Raji (cell line): ENCODE measurements around the gene CYS1.

Experiments used
- POLR2A ChIP-seq: IDR thresholded peaks from 2 replicates; pipeline ENCODE4 v1.6.1; 2011; ENCODE audit warnings: low read depth, low read length, control low read depth; ENCODE audit not compliant: insufficient read depth

Gene CYS1

DNA sequence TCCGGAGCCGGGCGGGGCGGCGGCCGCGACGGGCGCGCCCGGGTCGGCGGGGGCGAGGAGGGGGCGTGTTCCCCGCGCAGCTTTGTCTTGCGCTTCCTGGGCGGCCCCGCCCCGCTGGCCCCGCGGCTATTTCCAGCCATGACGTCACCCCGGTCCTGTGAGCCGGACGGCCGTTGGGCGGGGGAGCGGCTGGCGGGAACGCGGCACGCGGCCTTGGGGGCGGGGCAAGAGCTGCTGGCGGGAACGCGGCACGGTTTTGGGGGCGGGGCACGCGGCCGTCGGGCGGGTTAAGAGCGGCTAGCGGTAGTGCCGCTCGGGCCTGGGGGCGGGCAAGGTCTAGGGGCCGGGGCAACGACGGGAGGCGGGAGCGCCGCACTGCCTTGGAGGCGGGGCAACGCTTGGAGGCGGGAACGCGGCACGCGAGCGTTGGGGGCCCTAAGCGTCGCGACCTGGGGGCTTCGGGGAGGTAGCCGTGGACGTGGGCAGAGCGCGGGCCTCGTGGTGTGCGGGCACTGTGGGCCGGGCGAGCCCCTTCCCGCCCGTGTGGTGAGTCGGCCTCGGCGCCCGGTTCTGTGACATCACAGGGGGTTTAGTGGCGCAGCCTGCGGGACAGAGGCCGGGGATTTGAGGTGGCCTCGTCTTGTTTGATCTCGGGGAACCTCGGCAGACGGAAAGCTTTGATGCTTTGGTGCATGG is 36.2 kb downstream of the CYS1 start:
- no peak for TF ChIP-seq POLR2A

DNA sequence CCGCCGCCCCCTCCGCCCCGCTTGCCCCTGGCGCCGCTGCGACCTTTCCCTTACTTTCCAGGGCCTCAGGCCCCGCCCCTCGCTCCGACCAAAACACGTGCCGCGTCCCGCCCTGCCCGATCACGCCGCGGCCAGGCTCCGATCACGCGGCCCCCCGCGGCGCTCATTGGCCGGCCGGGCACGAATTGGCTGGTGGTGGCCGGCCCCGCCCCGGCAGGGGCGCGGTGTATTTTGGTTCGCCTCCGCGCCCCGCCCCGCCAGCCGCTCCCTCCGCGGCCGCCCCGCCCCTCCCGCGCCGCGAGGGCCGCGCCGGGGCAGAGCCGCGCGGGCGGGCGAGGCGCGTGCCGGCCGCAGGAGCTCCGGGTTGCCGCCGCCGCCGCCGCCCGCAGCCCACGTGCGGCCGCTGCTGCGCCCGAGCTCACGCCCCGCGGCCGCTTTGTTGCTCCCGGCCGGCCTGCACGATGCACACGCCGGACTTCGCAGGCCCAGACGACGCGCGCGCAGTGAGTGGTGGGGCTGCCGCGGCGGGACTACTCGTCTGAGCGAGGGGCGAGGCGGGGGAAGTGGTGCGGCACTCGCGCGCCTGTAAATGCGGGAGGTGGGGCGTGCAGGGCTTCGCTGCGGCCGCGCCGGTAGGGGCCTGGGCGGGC is 36.8 kb downstream of the CYS1 start, which contains the start of gene KLF11:
TSS of gene KLF11 (plus strand) at position 295 of the 650 bp plus-strand sequence. CDS start at position 462, 167 bp downstream.
- no peak for TF ChIP-seq POLR2A

DNA sequence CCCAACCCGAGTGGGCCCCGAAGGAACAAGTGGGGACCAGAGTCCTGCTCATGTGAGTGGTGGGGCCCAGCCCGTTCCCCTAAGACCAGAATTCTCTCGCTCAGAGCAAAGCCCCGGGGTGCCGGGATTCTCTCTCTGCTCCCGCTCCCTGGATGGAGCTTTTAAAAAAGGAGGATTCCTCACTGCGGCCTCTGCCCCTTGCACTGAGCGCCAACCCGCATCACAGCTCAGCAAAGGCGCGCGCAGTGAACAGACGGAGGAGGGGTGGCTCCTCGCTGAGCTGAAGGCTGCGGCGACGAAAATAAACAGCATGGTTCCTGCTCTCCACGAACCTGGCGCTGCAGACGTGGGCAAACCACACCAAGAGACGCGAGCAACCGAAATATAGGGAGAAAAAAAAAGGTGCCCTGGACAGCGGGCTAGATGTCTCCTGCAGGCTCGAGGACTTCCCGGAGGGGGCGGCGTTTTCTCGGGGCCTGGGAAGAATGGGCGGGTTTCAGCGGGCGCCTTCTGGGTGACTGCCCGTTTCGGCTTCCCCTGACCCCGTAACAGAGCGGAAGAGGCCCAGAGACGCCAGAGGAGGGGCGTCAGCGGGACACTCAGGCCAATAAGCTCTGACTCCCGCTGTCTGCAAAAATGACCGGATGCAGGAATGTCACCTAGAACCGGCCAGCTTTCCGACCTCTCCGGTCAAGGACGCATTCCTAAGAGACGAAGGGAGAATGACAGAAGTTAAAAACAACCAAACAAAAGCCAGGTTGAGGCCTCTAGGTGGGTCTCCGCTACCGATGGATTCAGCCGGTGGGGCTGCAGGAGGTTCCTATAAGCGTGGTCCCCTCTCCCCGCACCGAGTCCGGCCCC is 37.7 kb downstream of the CYS1 start:
- no peak for TF ChIP-seq POLR2A

DNA sequence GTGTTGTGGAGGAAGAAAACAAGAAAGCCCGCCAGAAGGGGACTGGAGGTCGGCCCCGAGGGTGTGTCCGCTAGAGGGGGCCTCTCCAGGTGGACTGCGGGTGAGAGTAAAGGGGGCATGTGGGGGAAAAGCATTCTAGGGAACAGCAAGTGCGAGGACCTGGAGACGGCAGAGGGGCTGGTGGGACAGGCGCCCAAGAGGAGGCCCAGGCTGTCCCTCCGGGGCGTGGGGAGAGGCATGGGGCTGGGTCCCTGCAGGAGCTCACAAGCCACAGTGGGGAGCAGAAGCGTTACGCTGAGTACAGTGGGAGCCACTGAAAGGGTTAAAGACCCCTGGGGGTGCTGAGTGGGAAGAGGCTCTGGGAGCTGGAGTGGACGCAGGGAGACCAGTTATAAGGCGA is 38.5 kb downstream of the CYS1 start:
- TF ChIP-seq POLR2A = no peak

DNA sequence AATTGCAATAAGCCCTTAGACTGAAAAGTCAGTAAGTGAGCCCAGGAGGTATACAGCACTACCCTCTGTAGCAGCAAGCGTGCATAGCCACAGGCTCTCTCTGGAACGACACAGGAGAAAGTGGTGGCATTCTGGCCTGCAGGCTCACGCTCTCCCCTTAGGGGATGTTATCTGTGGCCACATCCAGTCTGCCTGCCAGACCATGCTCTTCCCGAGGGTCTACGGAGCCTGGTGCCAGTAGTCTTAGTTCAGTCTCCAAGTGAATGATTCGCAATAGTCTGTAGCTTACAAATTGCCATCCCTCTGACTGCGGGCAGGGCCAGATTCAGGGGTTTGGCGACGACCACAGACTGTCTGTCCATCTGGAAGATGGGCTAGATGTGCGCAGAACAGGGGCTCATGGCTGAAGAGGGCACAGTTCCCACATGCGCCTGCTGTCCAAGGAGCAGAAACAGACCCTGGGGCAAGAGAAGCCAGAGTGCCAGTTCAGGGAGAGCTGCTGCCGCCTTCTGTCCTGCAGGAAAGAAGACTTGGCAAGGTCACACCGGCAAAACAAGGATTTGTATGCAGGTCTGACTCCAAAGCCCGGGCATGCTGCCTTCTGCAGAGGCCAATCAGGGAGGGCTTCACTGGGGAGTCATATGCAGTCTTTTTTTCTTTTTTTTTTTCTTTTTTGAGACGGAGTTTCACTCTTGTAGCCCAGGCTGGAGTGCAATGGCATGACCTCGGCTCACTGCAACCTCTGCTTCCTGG is 40.4 kb downstream of the CYS1 start:
- no peak for TF ChIP-seq POLR2A

DNA sequence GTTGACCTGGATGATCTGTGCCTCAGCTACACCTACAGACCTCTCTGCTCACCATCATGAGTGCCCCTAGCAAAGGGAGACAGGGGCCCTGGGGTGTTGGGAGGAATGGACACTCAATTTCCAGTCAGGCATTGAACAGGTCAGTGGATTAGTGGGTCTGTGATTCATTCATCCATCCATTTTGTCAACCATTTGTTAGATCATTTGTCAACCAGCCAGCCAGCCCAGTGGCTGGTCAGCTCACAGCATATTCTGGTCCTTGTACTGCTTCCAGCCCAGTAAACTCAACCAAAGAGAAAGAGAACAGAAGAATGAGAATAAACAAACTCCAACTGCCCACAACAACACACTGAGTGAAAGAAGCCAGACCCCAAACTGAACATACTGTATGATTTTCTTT is 41.5 kb downstream of the CYS1 start:
- TF ChIP-seq POLR2A = no peak

DNA sequence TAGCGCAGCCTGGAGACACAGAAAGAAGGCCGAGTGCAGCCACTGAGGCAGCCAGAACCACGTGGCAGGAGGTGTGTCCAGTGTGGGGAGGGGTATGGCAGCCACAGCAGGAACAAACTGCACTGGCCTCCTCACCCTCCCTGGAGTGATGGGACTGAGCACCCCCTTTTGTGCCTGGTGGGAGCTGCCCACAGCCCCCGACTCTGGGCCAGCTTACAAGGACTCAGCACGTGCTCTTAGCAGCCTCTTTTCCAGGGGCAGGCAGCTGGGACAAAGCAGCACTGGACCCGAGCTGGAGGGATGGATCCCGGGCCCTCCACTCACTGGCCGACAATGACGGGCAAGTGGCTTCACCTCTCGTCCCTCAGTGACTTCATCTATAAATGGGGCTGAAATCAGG is 42.1 kb downstream of the CYS1 start:
- TF ChIP-seq POLR2A = no peak

DNA sequence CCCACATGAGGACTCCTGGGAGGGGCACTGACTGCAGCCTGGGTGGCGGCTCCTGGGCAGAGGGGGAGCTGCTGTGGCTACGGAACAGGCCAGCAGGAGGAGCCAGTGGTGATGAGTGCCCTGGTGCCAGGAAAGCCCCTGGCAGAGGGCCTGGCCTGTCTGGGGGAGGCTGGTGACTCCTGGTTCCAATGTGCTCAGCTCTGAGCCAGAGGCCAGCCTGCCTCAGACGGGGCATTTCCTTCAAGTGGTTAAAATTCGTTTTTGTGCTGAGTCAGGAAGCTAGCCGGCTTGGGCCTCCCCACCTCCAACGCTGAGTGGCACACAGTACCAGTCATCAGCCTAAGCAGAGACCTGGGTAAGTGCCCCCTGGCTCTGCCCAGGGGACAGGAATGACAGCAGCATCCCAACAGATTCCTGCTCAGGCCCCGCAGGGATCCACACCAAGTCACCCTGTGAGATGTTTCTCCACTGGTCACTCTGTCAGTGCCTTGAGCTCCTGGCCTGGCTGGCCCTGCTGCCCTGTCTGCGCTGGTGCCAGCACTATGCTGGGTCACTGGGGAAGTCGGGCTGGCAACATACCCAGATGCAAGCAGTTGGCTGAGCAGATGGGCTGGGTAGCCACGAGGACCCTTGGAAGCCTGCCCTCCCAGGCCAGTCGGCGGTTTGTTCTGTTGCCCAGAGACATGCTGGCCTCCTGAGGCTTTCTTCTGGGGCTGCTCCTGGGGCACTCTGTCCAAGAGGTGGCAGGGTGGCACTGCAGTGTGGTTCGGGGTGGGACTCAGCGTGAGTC is 43.9 kb downstream of the CYS1 start:
- no peak for TF ChIP-seq POLR2A

DNA sequence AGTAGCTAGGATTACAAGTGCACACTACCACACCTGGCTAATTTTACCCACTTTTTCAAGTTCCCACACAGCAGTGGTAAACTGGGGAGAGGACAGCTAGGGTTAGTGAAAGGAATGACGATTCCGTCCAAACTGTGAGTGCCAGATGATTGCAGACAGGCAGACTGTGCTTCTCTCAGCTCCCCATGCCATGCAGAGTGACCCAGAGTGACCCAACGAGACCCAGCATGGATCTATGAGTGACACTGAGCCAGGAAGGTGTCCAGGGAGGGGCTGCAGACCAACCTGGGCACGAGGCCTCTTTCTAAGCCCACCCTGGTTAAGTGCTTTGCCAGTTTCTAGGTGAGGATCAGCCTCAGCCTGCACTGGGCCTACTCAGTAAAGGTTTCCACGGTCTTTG is 44.6 kb downstream of the CYS1 start:
- no peak for TF ChIP-seq POLR2A

DNA sequence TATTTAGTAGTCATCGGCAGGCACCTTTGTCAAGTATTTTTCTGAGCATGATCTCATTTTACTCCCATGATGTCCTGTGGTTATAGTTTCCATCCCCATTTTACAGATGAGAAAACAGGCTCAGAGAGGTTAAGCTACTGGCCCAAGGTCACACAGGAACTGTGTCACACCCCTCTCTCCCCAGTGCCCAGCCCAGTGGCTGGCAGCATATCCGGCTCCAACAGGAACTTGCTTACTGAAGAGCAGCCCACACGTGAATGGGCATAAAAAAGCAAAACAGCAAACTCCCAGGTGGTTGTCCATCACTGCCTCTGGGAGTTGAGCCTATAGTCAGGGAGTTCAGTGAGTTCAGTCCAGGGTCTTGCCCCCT is 45.2 kb downstream of the CYS1 start:
- no peak for TF ChIP-seq POLR2A

DNA sequence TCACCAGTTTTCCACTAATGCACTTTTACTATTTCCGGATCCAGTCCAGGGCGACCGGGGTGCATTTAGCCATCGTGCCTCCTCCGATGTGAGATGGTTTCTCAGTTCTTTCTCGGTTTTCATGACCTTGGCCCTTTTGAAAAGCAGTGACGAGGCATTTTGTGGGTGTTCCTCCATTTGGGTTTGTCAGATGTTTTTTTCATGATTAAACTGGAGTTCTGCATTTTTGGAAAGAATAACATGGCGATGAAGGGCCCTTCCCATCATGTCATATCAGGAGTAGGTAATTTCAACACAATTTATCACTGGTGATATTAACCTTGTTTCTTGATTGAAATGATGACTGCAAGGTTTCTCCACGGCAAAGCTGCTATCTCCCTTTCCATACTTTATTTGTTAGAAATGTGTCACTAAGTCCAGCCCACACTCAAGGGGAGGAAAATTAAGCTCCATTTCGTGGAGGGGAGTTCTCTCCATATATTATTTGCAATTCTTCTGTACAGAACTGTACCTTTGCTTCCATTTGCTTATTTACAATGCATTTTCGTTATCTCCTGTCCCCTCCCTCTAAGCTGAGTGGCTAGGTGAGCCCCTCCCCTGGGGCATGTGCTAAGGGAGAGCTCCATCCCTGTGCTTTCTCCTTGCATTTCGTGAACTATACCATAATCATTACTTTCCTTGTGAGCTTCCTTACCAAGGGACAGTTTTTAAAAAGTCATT is 45.7 kb downstream of the CYS1 start:
- no peak for TF ChIP-seq POLR2A

DNA sequence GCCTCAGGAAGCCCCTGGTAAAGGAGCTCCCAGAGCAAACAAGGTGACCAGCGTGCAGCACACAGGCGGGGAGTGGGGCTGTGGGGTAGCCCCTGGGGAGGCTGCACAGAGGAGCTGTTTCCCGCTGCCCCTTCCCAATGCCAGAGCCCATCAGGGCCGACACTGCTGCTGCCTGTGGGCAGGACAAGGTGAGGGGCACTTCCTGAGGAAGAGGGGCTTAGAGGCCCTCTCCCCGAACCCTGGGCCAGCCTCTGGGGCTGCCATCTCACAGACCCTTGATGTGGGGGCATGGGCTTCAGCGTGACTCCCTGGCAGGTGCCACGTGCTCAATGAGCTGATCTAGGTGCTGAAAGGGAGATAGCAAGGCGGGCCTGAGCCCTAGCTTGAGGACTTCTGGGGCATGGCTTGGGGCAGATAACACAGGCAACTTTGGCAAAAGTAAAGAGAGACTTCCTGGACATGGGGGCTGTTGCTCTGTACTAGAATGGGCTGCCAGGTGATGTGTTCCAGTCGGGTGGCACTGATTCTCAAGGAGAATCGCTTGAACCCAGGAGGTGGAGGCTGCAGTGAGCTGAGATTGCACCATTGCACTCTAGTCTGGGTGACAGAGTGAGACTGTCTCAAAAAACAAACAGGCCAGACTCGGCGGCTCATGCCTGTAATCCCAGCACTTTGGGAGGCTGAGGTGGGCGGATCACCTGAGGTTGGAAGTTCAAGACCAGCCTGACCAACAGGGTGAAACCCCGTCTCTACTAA is 46.8 kb downstream of the CYS1 start:
- no peak for TF ChIP-seq POLR2A

DNA sequence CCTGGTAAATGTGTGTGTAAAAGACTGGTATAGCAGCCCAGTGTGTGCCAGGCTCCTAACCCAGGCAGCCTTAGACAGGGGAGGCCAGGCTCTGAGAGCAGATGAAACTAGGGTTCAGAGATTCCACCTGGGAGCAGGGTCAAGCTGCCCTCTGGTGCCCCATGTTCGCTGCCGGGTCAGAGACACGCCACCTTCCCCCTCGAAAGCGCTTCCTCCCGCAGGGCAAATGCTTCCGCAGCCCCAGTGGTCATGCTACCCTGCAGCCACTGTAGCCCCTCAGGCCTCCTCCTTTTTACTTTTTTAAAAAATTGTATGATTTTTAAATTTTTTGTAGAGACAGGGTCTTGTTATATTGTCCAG is 47.5 kb downstream of the CYS1 start:
- no peak for TF ChIP-seq POLR2A
